ENCODE data around the gene DLGAP1. TPM values are rescaled to one million over a fixed set of nuclear protein-coding genes. Genes with fewer than 3 reads are reported as not detected.

DLGAP1 gene
- total RNA-seq, 3 donors from 2014 or later, result 0.96 to 17.6 (median 5.2) TPM

DNA sequence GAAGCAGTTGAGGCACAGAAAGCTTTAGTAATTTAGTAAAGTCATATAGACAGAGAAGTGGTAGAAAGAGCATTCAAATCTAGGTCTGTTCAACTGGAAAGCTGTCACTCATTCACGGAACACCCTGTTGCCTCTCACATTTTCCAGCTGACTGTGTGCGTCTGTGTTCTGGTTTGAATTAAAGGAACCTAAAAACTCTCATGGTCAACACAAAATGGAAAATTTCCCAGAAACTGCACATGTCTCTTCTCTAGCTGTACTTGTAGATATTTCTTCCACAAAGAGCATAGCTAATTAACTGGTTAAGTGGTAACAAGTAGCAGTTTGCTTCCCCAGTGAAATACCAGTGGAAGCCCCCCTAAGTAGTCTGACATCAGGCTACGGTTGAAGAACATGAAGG lies 614.3 kb downstream of the DLGAP1 start:
- H3K27ac ChIP-seq, result no peak overlapping the region
- no peak for DNase-seq (ENCODE audit: low spot score in 2 of 2)
- intact Hi-C loops (cut with DNase I; ENCODE audit: low total_unique reads), result no loop called here
- H3K36me3 ChIP-seq, result no peaks in the 10 kb centered on the region
- no peak overlapping the region for H3K4me3 ChIP-seq
- TF ChIP-seq POLR2AphosphoS5 (IDR thresholded peaks at IDR 0.05) (no peak), POLR2A (IDR thresholded peaks at IDR 0.05) (no peak)
- TF ChIP-seq, protein P1, sequence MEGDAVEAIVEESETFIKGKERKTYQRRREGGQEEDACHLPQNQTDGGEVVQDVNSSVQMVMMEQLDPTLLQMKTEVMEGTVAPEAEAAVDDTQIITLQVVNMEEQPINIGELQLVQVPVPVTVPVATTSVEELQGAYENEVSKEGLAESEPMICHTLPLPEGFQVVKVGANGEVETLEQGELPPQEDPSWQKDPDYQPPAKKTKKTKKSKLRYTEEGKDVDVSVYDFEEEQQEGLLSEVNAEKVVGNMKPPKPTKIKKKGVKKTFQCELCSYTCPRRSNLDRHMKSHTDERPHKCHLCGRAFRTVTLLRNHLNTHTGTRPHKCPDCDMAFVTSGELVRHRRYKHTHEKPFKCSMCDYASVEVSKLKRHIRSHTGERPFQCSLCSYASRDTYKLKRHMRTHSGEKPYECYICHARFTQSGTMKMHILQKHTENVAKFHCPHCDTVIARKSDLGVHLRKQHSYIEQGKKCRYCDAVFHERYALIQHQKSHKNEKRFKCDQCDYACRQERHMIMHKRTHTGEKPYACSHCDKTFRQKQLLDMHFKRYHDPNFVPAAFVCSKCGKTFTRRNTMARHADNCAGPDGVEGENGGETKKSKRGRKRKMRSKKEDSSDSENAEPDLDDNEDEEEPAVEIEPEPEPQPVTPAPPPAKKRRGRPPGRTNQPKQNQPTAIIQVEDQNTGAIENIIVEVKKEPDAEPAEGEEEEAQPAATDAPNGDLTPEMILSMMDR (IDR thresholded peaks at IDR 0.05), result no peak
- H3K27me3 ChIP-seq, result no peaks in the 10 kb centered on the region
- no peaks in the 10 kb centered on the region for H3K9me3 ChIP-seq
- no peaks in the 10 kb centered on the region for H3K4me1 ChIP-seq

DNA sequence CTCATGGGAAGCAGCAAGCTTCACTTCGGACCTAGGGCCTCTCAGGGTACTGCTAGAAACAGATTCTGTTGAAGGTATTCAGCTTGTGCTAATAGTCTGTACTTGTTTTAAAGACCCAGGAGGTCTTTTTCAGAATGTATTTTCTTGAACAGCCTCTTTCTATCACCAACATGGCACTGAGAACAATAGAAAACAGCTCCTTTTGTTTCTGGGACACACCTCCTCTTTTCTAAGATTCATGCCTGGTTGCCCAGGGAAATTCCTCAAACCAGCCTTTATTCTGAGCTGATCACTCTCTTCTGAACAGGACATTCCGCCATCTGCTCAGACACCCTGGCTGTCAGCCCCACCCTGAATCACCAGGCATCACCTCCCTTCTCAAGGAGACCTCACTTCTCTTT lies 615.5 kb downstream of the DLGAP1 start:
- intact Hi-C loops (cut with DNase I; ENCODE audit: low total_unique reads), result no loop called here
- H3K4me3 ChIP-seq, result no peak overlapping the region
- no peaks in the 10 kb centered on the region for H3K36me3 ChIP-seq
- no peak overlapping the region for H3K27ac ChIP-seq
- H3K4me1 ChIP-seq, result no peaks in the 10 kb centered on the region
- no peaks in the 10 kb centered on the region for H3K9me3 ChIP-seq
- TF ChIP-seq POLR2AphosphoS5 (IDR thresholded peaks at IDR 0.05) (no peak), POLR2A (IDR thresholded peaks at IDR 0.05) (no peak)
- TF ChIP-seq, protein P1 (IDR thresholded peaks at IDR 0.05), result no peak
- DNase-seq (ENCODE audit: low spot score in 2 of 2), result no peak
- H3K27me3 ChIP-seq, result no peaks in the 10 kb centered on the region

DNA sequence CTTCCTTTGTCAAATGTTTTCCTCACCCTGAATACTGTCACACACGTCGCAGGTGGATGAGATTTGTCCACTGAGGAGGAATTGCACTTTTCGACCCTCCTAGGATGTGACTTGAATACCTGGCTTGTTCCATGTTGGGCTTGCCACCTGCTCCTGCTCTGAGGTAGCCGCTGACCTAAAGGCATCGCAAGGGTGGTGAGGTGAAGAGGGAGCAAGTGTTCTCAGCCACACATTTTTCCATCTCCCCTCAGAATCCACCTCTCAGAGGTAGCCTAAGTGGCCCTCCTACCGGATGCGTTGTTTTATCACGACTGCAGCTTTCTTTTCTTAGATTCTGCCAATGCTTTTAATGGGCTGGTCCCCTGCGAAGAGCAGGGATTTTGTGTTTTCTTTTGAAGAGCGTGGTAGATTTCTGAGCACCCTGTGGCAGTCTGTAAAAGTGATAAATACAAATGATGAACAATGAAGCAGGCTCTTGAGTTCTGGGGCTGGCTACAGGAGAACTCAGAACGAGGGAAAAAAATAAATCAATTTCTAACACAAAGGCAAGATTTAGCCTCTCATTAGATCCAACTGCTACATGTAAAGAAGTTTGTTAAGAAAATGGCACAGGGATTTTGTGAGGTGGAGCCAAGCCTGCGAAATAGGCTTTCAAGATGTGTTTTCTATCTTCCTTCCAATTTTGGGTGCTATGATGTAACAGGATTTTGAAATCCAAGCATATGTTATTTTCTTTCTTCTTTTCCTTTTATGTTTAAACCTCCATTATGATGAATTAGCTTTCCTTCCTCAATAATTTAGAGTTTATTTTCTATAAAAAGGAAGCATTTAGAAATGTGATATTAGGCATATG lies 618.4 kb downstream of the DLGAP1 start:
- no peaks in the 10 kb centered on the region for H3K27me3 ChIP-seq
- DNase-seq (ENCODE audit: low spot score in 2 of 2), result no peak
- H3K27ac ChIP-seq, result no peak overlapping the region
- TF ChIP-seq POLR2A (IDR thresholded peaks at IDR 0.05) (no peak), POLR2AphosphoS5 (IDR thresholded peaks at IDR 0.05) (no peak)
- TF ChIP-seq, protein P1 (IDR thresholded peaks at IDR 0.05), result no peak
- H3K36me3 ChIP-seq, result no peaks in the 10 kb centered on the region
- H3K9me3 ChIP-seq, result no peaks in the 10 kb centered on the region
- no peaks in the 10 kb centered on the region for H3K4me1 ChIP-seq
- H3K4me3 ChIP-seq, result no peak overlapping the region
- intact Hi-C loops (cut with DNase I; ENCODE audit: low total_unique reads), result no loop called here

DNA sequence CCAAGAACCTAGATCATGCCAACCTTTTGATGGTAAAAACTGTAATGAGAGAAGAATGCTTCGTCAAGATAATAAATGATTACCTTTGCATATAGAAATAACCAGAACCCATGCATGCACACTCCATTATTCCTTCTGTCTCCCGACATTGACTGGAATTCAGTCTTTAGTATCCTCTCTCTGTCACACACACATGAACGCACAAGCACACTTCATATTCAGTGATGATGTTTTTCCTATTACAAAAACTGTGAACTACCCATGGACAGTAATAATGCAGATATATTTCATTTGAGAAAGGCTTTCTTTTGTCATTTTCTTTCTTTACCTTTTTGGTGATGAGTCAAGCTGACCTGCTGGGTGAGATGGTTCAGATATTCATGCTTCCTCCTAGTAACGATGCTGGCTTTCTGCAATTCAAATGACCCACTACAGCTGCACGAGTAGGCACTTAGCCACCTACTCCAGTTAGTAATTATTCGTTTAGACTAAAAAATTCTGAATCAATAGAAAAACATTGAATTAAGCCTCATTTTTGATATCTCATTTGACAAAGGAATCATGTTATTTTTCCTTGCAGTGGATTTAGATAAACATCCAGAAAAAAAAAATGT lies 623.0 kb downstream of the DLGAP1 start:
- intact Hi-C loops (cut with DNase I; ENCODE audit: low total_unique reads), result no loop called here
- Histone ChIP-seq H3K27ac (no peak overlapping the region), H3K36me3 (no peaks in the 10 kb centered on the region), H3K4me3 (no peak overlapping the region), H3K4me1 (no peaks in the 10 kb centered on the region), H3K27me3 (no peaks in the 10 kb centered on the region), H3K9me3 (no peaks in the 10 kb centered on the region)
- TF ChIP-seq, protein P1 (IDR thresholded peaks at IDR 0.05), result no peak
- DNase-seq (ENCODE audit: low spot score in 2 of 2), result no peak

DNA sequence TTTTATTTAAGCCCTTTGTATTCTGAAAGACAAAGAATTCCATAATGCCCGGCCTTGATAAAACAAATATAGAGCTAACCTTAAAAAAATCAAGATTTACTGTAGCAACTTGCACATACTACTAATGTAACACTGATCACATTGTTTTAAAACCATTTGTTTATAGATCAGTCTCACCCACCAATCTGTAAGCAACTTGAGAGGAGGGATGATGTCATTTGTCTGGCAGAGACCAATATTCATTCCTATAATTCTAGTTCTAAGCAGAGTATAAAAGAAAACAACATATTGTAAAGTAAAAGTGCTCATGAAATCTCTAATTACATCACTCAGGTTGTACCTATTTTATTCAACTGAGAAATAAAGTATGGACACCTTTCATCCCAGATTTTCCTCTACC lies 624.5 kb downstream of the DLGAP1 start:
- H3K4me1 ChIP-seq, result no peaks in the 10 kb centered on the region
- H3K27me3 ChIP-seq, result no peaks in the 10 kb centered on the region
- no peaks in the 10 kb centered on the region for H3K9me3 ChIP-seq
- TF ChIP-seq, protein P1 (IDR thresholded peaks at IDR 0.05), result no peak
- TF ChIP-seq POLR2A (IDR thresholded peaks at IDR 0.05) (no peak), POLR2AphosphoS5 (IDR thresholded peaks at IDR 0.05) (no peak)
- H3K27ac ChIP-seq, result no peak overlapping the region
- intact Hi-C loops (cut with DNase I; ENCODE audit: low total_unique reads), result no loop called here
- H3K4me3 ChIP-seq, result no peak overlapping the region
- no peaks in the 10 kb centered on the region for H3K36me3 ChIP-seq
- DNase-seq (ENCODE audit: low spot score in 2 of 2), result no peak

Data from breast epithelium (tissue), 4 donors.